ENCODE data around the gene URM1. TPM values are rescaled to one million over a fixed set of nuclear protein-coding genes. Genes with fewer than 3 reads are reported as not detected.

Gene URM1
- total RNA-seq, 1 donor from 2014 or later, result 62.6 TPM

- Mint-ChIP-seq H3K4me1 (ENCODE audit: low read depth, unreplicated experiment) (peaks cover 7% of the 10 kb centered on the region), H3K27me3 (ENCODE audit: unreplicated experiment) (peaks cover 5% of the 10 kb centered on the region), H3K27ac (ENCODE audit: unreplicated experiment) (no peak overlapping the region), H3K9me3 (ENCODE audit: unreplicated experiment) (peaks cover 3% of the 10 kb centered on the region), H3K36me3 (ENCODE audit: unreplicated experiment) (no peaks in the 10 kb centered on the region), H3K4me3 (ENCODE audit: unreplicated experiment) (no peak overlapping the region)
- DNase-seq, result peak; percentile 93
- TF ChIP-seq CTCF (IDR thresholded peaks at IDR 0.05; ENCODE audit: partially characterized antibody, unreplicated experiment), result peak; percentile 98
These were observed 67.4 kb downstream of the URM1 start for GRCh38 chr9:128438343-128439109.

GRCh38 chr9:128439273-128439672 is 68.1 kb downstream of the URM1 start:
- H3K4me3 Mint-ChIP-seq (ENCODE audit: unreplicated experiment), result peak overlapping the region; percentile 11
- H3K27ac Mint-ChIP-seq (ENCODE audit: unreplicated experiment), result no peak overlapping the region
- H3K9me3 Mint-ChIP-seq (ENCODE audit: unreplicated experiment), result peaks cover 3% of the 10 kb centered on the region
- no peaks in the 10 kb centered on the region for H3K36me3 Mint-ChIP-seq (ENCODE audit: unreplicated experiment)
- TF ChIP-seq CTCF (IDR thresholded peaks at IDR 0.05; ENCODE audit: partially characterized antibody, unreplicated experiment), result no peak
- DNase-seq, result no peak
- peaks cover 7% of the 10 kb centered on the region for H3K4me1 Mint-ChIP-seq (ENCODE audit: low read depth, unreplicated experiment)
- H3K27me3 Mint-ChIP-seq (ENCODE audit: unreplicated experiment), result peaks cover 5% of the 10 kb centered on the region

Small RNA genes lying within 50 kb of the gene (microRNA-seq; reads per million reads assigned to microRNA genes)
- not detected for gene MIR219B (ENCODE audit: unreplicated experiment)

Other genes starting within 250 kb of the URM1 start
- 85.1 TPM for gene PTGES2, start 243.6 kb upstream of the URM1 start, total RNA-seq (ENCODE audit: unreplicated experiment)
- not detected for gene LCN2, start 221.9 kb upstream of the URM1 start, total RNA-seq (ENCODE audit: unreplicated experiment)
- 147 TPM for gene BBLN, start 211.1 kb upstream of the URM1 start, total RNA-seq (ENCODE audit: unreplicated experiment)
- gene CIZ1, start 179.8 kb upstream of the URM1 start, total RNA-seq (ENCODE audit: unreplicated experiment), result 174 TPM
- gene DNM1, start 168.0 kb upstream of the URM1 start, total RNA-seq (ENCODE audit: unreplicated experiment), result 276 TPM
- gene GOLGA2, start 95.4 kb upstream of the URM1 start, total RNA-seq (ENCODE audit: unreplicated experiment), result 78.3 TPM
- gene SWI5, start 95.1 kb upstream of the URM1 start, total RNA-seq (ENCODE audit: unreplicated experiment), result 13.7 TPM
- gene TRUB2, start 48.9 kb upstream of the URM1 start, total RNA-seq (ENCODE audit: unreplicated experiment), result 30.0 TPM
- gene COQ4, start 48.5 kb upstream of the URM1 start, total RNA-seq (ENCODE audit: unreplicated experiment), result 35.8 TPM
- gene SLC27A4, start 30.8 kb upstream of the URM1 start, total RNA-seq (ENCODE audit: unreplicated experiment), result 47.3 TPM
- 56.1 TPM for gene CERCAM, start 49.5 kb downstream of the URM1 start, total RNA-seq (ENCODE audit: unreplicated experiment)
- gene ODF2, start 84.6 kb downstream of the URM1 start, total RNA-seq (ENCODE audit: unreplicated experiment), result 40.7 TPM
- 11.0 TPM for gene GLE1, start 133.3 kb downstream of the URM1 start, total RNA-seq (ENCODE audit: unreplicated experiment)
- 750 TPM for gene SPTAN1, start 181.2 kb downstream of the URM1 start, total RNA-seq (ENCODE audit: unreplicated experiment)